Cardiac fibroblast (primary cell): ENCODE measurements around the gene TULP4.

Experiments used
- DNase-seq, 2 donors: peaks; one replicate each; pipeline versions ENCODE4 v3.0.0 to v3.0.0-alpha.2; 2010; ENCODE audit warnings: low read depth in 2 of 2
- H3K4me3 ChIP-seq, 2 donors: replicated peaks in 1 of 2; 1 replicate in 1 of 2; 2 replicates in 1 of 2; pipeline ENCODE4 v1.5.1; 2011; ENCODE audit warnings: low read depth in 2 of 2, low read length in 2 of 2, mild to moderate bottlenecking in 2 of 2, moderate library complexity in 1 of 2
- TF ChIP-seq, protein P1 (sequence below): IDR thresholded peaks from one replicate; pipeline ENCODE4 v1.5.1; 2011; ENCODE audit warnings: low read depth, mild to moderate bottlenecking, low read length, inconsistent platforms

Gene TULP4

DNA sequence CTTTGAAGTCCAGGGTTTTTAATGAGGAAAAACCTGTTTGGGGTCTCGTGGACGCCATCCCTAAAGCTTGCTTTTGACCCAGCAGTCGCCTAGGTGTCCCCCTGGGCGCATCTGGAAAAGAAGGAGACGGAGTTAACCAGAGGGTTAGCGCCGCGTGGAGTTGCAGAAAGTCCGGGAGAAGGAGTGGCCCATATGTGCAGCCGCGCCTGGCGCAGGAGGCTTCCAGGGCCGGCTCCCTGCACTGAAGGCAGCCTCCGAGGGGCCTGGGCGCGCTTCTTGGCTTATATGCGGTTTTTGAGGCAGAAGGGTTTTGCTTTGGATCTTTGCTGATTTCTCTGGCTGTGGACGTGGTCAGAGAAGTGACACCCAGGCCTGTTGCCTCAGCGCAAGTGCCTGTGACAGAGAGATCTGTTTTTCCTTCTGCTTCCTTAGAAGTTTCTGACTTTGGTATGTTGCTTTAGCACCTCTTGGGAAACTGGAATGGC lies 248.6 kb downstream of the TULP4 start:
- TF ChIP-seq, protein P1, sequence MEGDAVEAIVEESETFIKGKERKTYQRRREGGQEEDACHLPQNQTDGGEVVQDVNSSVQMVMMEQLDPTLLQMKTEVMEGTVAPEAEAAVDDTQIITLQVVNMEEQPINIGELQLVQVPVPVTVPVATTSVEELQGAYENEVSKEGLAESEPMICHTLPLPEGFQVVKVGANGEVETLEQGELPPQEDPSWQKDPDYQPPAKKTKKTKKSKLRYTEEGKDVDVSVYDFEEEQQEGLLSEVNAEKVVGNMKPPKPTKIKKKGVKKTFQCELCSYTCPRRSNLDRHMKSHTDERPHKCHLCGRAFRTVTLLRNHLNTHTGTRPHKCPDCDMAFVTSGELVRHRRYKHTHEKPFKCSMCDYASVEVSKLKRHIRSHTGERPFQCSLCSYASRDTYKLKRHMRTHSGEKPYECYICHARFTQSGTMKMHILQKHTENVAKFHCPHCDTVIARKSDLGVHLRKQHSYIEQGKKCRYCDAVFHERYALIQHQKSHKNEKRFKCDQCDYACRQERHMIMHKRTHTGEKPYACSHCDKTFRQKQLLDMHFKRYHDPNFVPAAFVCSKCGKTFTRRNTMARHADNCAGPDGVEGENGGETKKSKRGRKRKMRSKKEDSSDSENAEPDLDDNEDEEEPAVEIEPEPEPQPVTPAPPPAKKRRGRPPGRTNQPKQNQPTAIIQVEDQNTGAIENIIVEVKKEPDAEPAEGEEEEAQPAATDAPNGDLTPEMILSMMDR, result no peak
- H3K4me3 ChIP-seq, result peak overlapping the region; percentile 84 to 91
- peak; percentile 24 to 25 for DNase-seq
